ENCODE data around the gene DNAJB12.
"Not testable (repeated sequence)": the region's sequence is repeated elsewhere in the genome, so short reads cannot be mapped to it uniquely, and the experiment has no call there.

Gene DNAJB12

DNA sequence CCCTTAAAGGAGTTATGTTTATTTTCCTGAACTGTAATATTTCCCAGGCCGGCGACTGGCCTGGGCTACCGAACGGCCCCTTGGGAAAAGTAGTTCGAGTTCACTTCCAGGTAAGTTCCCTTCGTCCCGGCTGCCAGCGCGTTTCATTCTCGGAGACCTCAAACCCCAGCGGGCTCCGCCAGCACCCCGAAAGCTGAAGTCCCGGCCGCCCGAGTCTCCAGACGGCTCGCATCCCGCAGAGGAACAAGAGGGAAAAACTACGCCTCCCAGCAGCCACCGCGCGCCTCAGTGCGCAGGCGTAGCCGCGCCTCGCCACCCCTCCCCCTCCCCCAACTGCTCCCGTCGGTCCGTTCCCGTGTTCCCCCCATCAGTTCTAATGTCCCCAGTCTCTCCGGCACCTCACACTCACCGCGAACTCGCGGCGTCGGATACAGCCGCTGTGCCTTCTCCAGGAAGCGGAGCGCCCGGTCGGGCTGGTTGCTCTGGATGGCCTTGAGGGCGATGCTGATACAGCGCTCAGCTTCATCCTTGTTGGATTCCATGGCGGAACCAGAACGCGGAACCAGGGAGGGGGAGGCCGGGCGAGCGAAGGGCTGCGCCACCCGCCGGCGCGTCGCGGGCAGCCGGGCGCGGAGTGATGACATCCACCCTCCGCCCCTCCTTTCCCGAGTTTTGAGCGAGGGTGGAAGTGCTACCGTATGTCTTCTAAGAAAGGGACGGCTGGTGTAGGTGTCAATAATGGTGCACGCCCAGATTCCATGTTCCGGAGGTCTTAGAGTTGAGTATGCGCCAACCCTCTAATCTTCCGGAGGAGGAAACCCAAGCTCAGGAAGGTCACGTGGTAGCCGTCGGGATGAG, at the start of gene DNAJB12:
TSS of gene DNAJB12 (minus strand) at position 564 of the 858 bp plus-strand sequence. CDS start at position 542, 22 bp downstream.
- DNase-seq (ENCODE audit: low read depth in 3 of 3), result peak; percentile 78 to 85 (median 83)

DNA sequence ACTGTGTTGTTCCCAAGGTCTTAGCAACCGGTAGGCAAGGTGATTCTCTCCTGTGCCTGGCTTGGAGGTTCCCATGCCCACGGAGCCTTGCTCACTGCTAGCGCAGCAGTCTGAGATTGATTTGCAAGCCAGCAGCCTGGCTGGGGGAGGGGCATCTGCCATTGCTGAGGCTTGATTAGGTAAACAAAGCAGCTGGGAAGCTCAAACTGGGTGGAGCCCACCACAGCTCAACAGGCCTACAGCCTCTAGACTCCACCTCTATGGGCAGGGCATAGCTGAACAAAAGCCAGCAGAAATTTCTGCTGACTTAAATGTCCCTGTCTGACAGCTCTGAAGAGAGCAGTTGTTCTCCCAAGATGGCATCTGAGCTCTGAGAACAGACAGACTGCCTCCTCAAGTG, 40.9 kb upstream of the DNAJB12 start:
- not testable (repeated sequence) for DNase-seq (ENCODE audit: low read depth in 3 of 3)

DNA sequence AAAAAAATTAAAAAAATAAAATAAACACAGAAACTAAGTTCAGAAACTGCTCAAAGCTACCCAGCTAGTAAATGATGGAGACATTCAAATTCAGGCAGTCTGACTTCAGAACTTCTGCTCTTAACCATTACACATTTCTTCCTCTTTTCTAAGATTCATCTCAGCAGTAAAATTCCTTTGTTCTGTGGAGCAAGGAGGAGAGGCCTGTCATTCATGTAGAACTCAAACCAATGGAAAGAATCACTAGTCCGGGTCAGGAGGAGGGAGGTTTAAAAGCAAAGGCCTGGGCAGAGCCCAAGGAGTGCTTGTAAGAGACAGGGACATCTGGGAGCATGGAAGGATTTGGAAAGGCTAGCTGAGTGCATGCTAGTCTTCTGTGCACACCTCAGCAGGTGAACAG, 37.9 kb upstream of the DNAJB12 start:
- no peak for DNase-seq (ENCODE audit: low read depth in 3 of 3)

DNA sequence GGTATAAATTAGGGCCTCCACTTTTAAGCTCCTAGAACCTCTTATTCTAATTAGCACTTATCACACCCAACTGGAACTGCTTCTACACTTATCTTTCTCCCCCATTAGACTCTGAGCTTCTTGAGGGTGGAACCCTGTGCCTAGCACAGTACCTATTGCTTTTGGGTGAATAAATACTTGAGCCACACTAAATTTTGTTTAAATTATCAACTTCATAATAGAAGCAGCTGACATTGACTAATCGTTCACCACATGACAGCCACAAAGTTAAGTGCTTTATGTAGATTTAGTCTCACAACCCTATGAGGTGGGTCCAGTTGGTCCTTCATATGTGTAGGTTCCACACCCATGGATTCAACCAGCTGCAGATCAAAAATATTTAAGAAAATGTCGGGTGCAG, 36.0 kb upstream of the DNAJB12 start:
- DNase-seq (ENCODE audit: low read depth in 3 of 3), result no peak

DNA sequence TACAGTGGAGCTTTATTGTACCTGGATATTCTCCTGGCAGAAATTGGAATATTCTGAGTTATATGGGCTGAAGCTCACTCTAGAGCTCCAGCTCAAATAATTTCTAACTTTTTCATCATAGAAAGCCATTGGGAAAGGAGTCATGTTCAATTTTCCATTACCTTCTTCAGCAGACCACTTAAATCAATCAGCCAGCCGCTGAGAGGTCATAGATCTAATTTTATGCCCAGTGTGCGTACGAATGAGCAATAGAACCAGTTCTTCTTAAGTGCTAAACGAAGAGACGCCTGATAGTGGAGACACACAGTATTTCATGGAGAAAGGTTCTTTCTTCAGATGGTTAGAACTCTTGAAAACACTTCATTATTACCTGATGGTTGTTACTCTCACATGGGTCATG, 35.0 kb upstream of the DNAJB12 start:
- no peak for DNase-seq (ENCODE audit: low read depth in 3 of 3)

DNA sequence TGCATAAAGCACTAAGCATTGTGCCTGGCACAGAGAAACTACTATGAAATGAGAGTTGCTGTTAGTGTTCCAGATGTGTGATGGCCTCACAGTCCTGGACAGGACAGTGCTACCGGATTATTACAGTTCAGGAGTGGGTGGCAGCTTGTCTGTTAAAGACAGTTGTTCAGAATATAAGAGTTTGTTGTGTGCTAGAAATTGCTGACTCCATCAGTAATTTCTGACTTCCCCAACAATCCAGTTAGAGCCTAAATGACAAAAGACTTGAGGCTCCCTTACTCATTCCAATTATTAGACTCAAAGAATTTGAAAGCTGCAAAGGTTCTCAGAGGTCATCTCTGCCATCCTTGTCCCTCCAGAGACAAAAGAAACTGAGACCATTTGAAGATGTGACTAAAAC, 34.3 kb upstream of the DNAJB12 start:
- no peak for DNase-seq (ENCODE audit: low read depth in 3 of 3)

DNA sequence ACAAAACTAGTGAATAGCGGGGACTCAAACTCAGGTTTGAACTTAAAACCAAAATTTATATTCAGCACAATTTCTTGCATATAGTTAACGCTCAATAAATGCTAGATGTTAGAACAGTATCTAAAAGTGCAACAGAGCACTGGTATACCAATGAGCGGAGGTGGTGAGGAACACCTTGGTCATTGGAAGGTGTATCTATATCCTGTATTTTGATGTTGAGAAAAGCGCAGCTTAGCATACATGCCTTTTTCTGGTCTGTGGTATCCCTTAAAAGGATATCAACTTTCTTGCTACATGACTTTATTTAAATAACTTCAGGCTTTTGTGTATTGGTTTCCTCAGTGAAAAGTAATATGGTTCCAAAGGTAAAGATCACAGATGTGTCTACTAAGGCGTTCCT, 33.3 kb upstream of the DNAJB12 start:
- no peak for DNase-seq (ENCODE audit: low read depth in 3 of 3)

DNA sequence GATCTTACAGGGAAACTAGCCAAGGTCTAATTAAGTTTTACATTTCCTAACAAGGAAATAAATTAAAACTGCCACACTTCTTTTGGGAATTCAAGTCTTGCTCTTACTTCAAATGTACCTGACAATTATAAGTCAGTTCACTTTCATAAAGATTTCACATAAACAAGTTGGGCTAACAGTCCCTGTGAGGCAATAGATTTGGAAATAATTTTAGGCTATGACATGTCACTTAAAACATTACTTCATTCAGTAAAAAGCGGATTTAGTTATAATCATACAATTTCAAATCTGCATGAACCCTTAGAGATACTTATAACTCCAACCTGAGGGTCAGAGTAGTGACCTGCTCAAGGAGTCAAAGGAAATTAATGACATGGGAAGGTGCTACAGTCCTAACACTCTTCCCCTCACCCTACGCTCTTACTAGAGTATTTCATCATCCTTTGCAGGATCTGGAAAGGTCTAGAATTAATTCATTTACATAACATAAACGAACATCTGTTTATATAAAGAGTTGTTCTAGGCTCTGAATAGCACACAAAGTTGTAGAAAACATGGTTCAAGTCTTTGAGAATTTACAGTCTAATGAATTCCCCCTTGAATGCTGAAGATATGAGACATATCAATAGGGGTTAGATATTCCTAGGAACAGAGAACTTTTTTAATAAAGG, 32.3 kb upstream of the DNAJB12 start:
- DNase-seq (ENCODE audit: low read depth in 3 of 3), result no peak

DNA sequence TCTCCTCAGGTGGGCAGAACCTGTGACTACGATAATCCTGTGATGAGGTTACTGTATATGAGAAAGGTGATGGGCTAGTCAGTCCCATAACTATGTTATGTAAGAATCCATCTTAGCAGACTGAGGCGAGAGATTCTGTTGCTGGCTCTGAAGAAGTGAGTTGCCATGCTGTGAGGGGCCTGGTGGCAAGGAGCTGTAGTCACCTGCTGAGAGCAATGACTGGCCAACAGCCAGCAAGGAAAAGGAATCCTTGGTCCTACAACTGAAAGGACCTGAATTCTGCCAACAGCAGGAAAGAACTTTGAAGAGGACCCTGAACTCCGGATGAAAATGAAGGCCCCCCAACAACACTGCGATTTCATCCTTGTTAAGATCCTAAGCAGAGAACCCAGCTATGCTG, 31.0 kb upstream of the DNAJB12 start:
- no peak for DNase-seq (ENCODE audit: low read depth in 3 of 3)

DNA sequence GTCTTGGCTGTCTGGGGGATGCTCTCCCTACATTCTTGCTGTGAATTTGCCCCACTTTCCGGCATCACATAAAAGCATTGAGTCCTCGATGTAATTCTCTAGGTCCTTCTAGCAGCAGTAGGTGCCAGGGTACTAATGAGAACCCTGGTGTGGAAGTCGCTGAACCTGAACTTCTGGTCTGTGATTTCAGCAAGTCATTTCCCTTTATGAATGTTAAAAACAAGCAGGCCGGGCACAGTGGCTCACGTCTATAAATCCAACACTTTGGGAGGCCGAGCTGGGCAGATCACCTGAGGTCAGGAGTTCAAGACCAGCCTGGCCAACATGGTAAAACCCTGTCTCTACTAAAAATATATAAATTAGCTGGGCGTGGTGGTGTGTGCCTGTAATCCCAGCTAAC, 30.3 kb upstream of the DNAJB12 start:
- DNase-seq (ENCODE audit: low read depth in 3 of 3), result not testable (repeated sequence)

DNA sequence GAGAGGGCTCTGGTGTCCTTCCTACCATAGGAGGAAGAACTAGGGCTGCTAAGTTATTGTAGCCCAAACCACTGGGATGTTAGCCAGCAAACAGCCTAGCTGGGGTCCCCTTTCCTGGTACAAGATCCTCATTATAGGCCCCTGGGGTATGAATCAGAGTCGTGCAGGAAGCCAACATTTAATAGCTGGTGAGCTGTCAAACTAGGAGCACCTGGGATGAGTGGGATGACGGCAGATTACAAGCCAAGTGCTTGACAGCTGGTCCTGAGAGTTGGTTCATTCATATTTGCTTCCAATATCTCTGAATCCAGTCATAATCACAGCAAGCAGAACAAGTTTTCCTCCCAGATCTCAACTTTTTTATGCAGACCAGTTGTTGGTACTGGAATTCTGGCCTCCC, 25.1 kb upstream of the DNAJB12 start:
- DNase-seq (ENCODE audit: low read depth in 3 of 3), result no peak

DNA sequence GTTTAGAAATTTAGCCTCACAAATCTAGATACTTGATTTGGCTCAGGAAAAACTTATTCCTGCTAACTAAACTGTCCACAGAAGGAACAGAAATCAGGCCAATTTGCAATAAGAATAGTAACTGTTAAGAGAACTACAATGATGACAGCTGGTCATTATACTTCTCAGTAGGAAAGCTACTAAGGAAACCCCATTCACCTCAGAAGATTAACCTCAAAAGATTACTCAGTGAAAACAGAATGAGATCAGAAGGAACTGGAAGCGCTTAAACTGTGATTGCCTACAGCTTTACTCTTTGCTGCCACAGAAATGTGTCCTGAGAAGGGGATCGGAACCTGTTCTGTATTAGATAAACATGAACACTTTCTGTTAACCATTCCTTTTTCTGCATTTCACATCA, 24.3 kb upstream of the DNAJB12 start:
- no peak for DNase-seq (ENCODE audit: low read depth in 3 of 3)

DNA sequence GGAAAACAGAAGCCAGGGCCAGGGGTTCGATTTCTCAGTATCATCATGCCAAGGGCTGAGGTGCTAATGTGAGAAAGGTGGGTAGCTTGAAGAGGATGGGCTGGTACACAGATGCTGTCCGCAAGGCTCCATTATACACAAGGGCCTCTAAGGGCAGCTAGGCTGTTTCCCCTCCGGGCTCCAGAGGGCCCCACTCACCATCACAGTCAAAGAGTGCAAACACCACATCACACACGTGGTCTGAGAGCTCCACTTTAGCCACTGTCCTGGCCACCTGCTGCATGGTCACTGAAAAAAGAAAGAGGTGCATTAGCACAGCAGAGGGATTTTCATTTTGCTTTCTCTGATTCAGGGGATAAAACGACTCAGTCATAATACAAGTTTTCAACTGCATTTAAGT, 20.9 kb upstream of the DNAJB12 start:
- DNase-seq (ENCODE audit: low read depth in 3 of 3), result no peak

DNA sequence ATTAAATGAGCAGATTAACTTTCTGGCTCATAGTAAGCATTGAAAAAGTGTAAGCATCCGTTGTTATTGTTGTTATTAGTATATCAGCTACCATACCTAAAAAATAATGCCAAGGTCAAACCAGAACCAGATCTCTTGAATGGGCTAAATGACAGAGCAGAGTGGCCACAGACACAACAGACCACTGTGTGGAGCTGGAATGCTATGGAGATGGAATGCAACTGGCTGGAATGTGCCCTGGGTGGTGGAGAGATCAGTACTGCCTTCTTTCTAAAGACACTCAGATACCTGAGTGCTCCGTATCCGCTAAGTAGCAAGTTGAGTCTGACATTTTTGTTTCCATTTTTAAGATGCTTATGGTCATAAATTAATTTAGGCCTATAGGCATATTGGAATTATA, 20.5 kb upstream of the DNAJB12 start:
- DNase-seq (ENCODE audit: low read depth in 3 of 3), result no peak

DNA sequence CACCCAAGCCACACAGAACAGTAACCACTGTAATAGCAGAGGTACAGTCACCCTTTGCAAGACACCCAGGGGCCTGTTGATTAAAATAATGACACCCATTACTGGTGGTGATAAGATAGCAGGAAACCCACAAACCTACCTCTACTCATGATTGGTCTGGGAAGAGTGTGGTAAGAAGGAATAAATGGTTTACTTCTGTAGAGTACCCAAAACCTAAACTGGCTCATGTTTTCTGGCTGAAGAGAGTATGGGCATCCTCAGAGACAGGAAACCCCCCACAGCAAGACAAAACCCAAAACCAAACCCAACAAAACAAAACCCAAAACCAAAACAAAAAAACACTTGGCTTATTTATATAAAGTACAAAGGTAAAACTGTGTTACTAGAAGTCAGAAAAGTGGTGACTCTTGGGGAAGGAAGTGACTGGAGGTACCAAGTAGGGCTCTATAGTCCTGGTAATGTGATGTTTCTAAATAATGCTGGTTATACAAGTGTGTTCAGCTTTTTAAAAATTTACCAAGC, 15.5 kb upstream of the DNAJB12 start:
- no peak for DNase-seq (ENCODE audit: low read depth in 3 of 3)

DNA sequence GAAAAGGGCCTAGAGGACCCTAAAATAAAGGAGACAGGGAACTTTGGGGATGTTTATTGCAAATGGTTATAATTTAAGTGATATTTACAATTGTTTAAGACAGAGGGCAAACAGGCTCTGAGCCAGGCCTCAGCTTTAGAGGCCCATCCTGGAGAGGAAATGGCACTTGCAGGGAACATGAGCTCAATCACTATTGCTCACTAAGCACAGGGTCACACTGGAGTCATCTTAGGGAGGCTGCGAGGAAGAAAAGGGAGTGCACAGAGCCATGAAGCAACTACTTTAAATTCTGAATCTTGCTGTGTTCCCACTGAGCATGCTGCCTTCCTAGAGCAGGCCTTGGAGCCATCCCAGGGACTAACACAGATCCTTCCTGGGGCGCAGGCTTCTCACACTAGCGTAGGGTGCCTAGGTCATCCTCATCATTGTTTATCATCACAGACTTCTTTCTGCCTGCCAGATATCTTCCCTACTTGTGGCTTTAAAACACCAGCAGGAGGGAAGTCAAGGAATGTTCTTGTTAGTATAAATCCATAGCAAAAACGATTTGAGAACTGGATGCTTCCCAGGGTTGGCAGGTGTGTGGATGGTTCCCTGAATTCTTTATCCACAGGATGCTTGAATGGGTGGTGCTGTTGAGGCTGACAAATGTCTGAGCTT, 12.7 kb upstream of the DNAJB12 start:
- no peak for DNase-seq (ENCODE audit: low read depth in 3 of 3)

DNA sequence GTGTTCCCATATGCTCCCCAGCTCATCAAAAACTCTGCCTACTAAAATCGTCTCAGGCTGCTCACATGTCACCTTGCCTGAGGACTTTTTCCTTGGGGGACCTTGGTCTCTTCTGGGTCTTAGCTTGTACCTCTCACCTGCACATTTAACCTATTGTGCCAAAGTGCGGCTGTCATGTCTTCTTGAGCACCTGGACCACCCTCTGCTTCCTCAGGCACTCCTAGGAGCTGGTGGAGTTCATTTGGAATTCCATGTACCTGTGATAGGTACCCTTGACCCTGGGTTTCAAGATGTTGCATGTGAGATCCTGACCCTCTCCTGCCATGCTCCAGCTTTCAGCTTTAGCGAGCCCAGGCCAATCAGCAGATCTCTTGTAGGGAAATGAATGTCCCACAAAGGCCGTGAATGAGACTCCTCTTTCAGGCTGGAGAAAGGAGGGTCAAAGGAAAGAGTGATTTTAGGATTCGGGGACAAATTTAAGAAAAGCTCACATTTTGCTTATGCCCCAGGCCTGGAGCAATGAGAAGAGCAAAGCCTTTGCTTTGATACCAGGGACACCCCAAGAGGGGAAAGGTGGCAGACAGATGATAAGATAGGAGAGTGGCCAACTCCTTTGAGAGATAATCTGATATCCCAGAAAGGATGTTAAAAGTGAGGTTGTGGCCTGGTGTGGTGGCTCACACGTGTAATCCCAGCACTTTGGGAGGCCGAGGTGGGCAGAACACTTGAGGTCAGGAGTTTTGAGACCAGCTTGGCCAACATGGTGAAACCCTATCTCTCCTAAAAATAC, 10.6 kb upstream of the DNAJB12 start:
- no peak for DNase-seq (ENCODE audit: low read depth in 3 of 3)

DNA sequence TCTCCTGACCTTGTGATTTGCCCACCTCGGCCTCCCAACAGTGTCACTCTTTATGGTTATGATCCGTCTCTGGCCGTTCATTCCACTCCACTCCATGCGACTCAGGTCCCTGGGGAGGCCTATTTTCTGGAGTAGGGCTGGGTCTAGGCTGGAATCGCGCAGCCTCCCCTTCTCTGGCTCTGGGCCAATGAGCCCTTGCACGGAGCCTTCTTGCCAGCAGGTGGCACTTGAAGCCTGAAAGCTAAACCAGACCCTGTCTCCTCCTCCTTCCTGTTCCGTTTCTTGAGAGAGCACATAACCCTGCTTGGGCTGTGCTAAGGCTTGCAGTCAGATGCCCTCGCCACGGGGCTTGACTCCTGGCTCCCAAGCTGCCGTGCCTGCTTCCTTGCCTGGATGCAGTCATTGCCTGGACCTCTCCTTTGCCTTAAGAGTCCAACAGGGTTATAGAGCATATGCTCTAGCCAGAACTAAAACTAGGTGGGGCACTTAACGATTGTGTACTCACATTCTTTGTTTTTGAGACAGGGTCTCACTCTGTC, 9.6 kb upstream of the DNAJB12 start:
- peak; percentile 58 to 78 (median 71) for DNase-seq (ENCODE audit: low read depth in 3 of 3)

DNA sequence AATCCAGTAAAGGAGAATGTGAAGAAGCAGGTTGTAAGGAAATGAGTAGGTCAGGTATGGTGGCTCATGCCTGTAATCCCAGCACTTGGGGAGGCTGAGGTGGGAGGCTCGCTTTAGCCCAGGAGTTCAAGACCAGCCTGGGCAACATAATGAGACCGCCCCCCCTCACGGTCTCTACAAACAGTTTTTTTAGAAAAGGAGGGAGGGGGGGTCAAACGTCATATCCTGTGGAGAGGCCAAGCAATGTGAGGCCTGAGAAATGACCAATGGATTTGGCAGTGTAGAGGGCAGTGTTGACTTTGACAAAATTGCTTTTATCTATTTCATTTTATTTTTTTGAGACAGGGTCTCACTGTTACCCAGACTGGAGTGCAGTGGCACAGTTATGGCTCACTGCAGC, 2.3 kb upstream of the DNAJB12 start:
- no peak for DNase-seq (ENCODE audit: low read depth in 3 of 3)

DNA sequence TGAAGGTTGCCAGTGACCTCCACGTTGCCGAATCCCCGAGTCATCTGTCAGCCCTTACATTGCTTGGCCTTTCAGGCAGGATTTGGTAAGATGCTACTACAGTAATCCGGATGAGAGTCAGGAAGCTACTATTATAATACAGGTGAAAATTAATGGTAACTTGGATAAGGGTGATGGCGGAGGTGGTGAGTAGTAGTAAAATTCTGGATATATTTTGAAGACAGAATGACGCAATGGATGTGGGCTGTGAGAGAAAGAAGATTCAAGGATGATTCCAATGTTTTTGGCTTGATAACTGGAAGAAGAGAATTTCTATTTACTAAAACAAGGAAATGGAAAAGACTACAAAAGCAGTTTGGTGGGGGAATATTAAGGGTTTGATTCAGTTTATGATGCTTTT, 1.4 kb upstream of the DNAJB12 start:
- no peak for DNase-seq (ENCODE audit: low read depth in 3 of 3)

DNA sequence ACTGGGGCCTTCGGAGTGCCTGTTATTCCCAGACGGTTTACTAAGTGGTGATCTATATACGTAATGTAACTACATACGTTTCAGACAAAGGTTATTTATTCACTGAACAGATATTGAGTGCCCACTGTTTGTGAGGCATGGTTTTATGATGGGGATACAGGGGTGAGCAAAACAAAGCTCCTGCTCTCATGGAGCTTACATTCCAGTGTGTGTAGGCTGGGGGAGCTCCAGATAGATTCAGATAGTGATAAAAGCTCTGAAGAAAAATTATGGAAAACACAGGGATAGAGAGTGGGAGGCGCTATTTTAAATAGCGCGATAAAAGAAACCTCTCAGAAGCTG, 466 bp upstream of the DNAJB12 start:
- DNase-seq (ENCODE audit: low read depth in 3 of 3), result no peak

DNA sequence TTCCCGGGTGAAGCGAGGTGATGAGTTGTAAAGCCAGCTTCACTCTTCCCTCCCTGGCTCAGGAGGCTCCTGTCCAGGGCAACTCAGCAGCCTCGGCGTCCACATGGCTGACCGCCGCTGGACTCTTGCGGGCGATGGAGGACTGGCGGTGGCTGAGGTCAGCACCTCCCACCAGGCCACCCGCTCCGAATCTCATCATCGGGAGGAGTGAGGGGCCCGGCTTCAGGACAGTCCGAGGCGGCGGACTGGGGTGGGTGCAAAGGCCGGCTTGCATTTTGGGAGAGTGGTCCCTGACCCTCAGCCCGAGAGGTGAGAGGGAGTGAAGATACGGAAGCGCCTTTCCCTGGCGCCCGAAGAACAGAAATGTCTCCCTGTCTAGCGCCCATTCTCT, 759 bp downstream of the DNAJB12 start:
- no peak for DNase-seq (ENCODE audit: low read depth in 3 of 3)
